Measurements from ENCODE around the gene FAM83G.

FAM83G gene

GRCh38 chr17:18986541-18987229 is 17.9 kb downstream of the FAM83G start:
- no peak for DNase-seq

GRCh38 chr17:18985475-18985874 is 19.1 kb downstream of the FAM83G start:
- DNase-seq: no peak

DNA sequence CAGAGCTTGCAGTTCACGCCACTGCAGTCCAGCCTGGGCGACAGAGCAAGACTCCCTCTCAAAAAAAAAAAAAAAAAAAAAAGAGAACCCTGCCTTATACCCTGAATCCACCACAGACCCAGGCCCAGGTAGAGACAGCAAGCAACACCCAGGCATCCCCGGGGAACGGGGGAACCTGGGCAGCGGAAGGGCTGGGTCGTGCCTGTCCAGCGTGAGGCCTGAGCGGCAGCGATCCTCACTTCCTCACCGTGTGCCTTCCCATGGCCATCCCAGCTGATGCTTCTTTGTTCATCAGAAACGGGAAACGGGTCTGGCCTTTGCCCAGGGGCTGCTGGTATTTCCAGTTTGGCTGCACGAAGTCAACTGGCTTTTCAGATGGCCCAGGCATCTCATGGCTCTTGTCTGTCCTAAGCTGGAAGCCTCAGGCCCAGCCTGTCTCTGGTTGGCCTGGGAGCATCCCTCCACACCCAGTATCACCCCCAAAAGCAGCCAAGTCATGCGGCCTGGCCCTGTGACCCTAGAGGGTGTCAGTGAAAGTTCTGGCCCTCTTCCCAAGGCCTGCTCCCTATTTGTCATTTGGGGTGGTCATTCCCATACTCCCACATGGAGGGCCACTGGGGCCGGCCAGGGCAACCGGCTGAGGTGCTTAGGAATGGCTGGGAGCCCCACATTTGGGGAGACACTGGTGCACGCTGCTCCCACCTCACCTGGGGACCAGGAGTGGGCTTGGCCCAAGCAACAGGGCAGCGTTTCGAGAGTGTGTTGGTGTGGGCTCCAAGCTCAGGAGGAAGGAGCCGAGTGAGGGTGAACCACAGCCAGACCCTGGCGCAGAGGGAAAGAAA is 20.1 kb downstream of the FAM83G start:
- no peak for DNase-seq

DNA sequence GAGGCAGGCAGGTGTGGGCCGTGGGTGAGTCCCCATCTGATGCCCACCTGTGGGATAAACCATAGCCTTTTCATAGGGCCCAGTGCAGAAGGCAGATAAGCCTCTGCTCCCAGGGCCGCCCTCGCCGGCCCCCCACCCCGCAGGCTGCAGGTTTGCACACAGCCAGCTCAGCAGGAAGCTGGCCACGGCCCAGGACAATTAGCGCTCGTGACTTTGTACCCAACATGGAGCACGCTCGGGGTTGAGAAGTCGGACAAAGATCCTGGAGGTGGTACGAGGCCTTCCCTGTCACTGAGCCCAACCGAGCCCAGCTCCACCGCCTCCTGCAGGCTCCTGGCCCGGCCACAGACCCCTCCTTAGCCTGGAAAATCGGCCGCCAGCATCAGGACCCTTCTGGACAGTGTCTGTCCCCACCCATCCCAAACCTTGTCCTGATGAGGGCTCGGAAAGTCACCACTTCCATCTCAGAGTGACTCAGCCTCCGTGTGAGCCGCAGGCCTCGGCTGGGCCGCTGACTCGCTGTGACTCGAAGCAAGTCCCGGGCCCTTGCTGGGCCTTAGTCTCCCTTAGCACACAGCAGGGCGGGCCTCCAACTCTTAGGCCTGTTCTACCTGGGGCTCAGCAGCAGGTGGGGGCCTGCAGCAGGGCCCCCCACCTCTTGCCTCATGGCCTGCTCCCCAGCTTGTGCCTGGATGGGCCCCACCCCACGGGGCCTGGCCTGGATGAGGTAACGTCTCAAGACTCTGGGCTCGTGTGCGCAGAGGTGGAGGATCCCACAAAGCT is 22.7 kb downstream of the FAM83G start:
- no peak for DNase-seq

DNA sequence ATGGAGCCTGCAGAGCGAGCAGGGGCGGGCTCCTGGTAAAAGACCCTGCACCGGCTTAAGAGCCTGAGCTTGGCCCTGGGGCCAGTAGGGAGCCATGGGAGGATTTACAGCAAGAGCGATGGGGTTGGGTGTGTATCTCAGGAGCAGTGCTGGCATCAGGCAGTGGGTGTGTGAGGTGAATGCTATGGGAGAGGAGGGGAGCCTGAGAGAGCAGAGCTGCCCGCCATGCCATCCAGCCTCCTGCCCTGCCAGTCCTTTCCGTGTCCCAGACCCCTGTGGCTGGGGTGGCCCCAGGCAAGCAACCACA is 23.3 kb downstream of the FAM83G start:
- DNase-seq: no peak

- DNase-seq: no peak
Measured at GRCh38 chr17:18980682-18981334, 23.8 kb downstream of the FAM83G start.

DNA sequence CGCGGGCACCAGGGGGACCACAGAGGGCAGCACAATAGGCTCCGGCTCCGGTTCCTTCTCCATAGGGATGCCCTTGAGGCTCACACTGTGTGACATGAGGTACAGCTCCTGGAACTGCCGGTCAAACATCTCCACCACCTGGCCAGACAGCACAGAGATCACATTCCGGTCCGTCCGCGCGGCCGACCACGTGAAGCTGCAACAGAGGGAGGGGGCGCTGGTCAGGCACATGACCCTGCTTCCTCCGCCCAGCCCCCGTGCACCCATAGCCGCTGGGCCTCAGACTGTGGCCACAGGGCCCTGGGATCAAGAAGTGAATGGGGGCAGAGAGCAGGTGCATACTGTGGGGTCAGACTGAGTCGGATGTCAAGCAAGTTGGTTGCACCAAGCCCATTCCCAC is 25.9 kb downstream of the FAM83G start:
- DNase-seq: no peak

DNA sequence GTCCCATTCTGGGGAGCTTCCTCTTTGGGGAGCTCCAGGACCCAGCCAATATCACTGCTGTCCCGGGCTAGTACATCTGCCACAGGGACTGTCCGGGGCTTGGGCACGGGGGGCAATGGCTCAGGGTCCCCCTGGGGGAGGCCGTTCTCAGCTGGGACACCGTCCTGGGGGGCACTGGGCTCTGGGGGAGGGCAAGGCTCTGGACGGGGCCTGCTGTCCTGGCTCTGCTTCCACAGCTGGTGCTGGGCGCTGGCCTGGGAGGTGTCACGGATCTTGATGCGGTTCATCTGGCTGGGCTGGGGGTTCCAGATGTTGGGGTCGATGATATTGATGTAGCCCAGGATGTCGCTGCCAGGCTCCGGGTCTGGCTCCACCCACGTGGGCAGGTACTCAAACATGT is 26.5 kb downstream of the FAM83G start:
- DNase-seq: no peak

DNA sequence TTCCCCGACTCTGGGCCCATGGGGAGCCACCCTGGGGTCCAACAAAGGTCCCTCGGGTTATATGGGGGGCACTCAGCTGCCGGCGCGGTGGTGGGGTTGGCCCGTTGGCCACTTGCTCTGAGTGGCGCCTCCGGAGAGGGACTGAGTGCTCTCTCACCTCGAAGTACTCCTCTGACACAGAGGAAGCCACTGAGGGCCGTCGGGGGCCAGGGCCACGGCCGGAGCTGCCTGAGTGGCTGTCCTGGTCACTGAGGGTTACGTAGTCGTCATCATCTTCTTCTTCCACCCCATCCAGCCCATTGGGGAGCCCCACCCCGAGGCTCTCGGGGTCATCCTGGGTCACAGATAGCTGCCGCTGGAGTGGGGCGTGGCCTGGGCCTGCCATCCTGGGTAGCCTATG is 26.9 kb downstream of the FAM83G start:
- DNase-seq: no peak

- no peak for DNase-seq
Measured at GRCh38 chr17:18977021-18977420, 27.5 kb downstream of the FAM83G start.

DNA sequence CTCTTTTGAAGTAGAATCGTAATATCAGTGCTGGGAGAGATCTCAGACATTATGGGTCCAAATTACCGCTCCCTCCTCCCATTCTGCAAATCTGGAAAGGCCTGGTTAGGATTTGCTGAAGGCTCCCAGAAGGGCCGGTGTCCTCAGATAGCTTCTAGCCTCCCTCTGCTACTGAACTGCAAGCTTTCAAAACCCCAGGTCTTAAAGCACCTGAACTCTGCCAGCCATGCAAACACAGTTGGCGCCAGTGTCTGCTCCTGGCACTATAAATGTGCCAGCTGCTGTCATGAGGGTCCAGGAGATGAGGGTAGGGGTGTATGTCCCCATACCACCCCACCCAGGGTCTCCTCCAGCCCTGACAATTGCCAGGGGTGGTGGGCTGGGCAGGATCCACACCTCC is 28.4 kb downstream of the FAM83G start:
- DNase-seq: no peak

GRCh38 chr17:18975597-18975996 is 29.0 kb downstream of the FAM83G start:
- no peak for DNase-seq

DNA sequence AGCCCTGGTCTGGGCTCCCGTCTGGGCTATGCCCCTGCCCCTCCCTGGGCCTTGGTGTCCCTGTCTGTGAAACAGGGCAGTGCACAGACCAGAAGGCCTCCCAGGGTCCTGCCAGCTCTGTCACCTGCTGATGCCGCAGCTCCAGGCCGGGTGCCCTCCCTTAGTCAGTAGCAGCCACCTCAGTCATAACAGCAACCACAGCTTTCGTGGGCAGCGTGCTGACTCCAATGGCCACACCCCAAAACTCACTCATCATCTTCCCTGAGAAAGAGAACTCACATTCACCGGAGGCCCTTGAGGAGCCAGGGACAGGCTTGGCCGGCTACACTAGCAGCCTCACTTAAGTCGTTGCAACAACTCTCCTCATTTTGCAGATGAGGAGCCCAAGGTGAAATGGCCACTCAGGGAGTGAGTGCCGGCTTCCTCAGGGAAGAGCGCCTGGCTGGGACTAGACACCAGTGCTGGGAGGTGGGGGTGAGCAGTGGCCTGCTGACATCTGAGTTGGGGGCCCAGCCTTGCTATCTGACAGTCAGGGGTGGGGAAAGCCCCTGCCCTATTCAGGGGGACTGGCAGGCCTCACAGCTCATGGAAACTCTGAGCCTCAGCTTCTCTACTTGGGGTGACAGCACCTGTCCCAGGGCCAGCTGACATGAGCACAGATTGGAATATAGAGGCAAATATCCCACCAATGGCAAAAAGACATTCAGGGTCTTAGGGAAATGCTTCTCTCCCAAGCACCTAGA is 30.0 kb downstream of the FAM83G start:
- no peak for DNase-seq

DNA sequence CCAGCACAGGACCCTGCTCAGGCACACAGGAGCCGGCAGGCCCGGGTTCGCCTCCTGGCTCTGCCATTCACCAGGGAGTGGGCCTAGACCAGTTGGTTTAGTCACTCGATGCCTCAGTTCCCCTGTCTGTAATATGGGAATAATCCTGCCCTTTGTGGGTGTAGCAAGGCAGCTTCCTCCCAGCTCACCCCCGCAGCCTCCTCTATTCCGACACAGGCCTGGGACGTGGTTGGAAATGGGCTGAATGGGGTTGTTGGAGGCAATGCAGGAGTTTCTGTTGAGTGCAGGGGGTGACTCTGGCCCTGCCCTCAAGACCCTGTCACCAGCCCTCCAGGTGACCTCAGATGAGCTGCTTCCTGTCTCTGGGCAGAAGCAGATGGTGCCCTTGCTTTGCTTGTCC is 32.8 kb downstream of the FAM83G start:
- DNase-seq: no peak

- DNase-seq: no peak
Measured at GRCh38 chr17:18970582-18971480, 33.7 kb downstream of the FAM83G start.

DNA sequence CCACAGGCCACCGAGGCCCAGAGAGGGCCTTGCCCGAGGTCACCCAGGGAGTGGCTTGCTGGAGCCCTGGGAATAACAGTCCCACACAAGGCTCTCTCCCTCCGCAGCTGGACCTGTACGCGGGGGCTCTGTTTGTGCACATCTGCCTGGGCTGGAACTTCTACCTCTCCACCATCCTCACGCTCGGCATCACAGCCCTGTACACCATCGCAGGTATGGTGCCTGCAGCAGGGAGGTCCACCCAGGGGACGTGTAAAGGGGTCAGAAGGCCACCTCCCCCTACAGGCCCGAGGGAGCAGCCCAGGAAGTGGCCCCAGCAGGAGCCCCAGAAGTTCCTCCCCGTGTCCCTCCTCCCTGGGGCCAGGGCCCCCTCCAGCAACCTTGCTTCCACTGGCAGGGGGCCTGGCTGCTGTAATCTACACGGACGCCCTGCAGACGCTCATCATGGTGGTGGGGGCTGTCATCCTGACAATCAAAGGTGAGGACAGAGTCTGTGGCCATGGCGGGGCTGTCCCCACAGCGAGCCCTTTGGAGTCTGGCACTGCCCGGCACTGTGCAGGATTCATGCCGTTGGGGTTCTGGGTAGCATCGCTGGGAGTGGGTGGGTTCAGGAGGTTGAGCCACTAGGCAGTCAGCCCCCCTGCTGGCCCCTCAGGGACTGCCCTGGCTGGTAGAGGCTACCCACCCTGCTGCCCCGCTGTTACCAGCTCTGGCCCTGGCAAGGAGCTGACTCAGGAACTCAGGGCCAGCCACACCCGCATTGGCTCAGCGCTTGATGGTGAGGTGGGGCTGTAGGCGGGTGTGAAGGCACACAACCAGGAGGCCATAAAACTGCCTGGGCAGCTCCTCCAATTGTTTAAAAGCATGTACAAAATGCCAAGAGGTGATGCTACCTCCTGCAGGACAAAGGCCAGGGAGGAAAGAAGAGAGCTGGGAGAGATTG is 35.3 kb downstream of the FAM83G start:
- DNase-seq: no peak

DNA sequence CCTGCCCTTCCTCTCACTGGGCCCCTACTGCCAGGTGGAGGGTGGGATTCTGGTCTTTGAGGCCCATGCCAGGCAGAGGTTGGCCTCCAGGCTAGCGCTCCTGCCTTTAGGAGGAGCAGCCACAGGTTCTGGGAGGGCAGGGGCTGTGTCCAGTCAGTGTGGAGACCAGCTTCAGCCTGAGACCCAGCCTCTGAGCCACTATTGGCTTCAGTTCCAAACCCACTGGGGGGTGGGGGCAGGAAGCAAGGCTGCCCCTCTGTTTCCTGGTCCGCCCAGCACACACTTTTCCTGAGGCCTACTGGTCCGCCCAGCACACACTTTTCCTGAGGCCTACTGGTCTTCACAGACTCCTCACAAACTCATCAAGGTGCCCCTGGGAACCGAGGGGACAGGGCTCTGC is 36.2 kb downstream of the FAM83G start:
- no peak for DNase-seq

- DNase-seq: no peak
Measured at GRCh38 chr17:18967916-18968315, 36.6 kb downstream of the FAM83G start.

DNA sequence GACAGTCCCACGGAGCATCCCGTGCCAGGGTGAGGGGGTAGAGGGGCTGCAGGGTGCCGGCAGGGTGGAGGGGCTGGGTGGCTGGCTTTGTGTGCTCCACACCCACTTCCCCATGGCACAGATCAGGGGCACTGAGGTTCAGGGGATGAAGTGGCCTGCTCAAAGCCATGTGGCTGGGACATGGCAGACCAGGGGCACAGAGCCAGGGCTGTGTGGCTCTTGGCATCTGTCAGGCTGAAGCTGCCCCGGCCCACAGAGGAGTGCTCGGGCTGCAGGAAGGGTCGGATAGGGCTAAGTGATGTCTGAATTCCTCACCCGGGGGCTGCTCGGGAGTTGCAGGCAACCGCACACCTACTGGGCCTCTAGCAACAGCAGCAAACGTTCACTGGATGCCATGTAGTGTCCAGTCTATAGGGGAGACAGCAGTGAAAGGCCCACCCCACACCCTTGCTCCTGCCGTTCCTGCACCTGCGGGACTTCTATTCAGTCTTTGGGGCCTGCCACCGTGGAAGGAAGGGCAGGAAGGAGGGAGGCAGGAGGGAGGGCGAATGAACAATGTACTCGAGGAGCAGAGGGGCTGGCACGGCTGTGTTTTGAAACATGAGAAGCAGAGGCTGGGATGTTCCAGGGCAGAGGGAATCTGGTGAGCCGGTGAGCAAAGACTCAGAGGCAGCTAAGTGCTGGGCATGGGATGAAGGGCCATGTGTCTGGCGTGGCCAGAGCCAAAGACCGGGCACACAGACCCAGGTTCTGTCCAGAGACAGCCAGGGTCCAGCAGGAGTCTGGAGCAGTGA is 37.5 kb downstream of the FAM83G start:
- DNase-seq: no peak
